GM12878 (cell line): ENCODE data around the gene TBC1D2B. TPM values are rescaled to one million over a fixed set of nuclear protein-coding genes. Genes with fewer than 3 reads are reported as not detected.

Source experiments
- CBX3 ChIP-seq: fragments of 200-600 bp; sonication (generic); IDR thresholded peaks from 2 replicates; pipeline ENCODE4 v1.6.1; 2016; ENCODE audit warnings: low read depth, borderline replicate concordance
- CREM ChIP-seq: IDR thresholded peaks from 2 replicates; pipeline ENCODE4 v1.6.1; 2014; ENCODE audit warnings: antibody characterized with exemption, low read depth
- EGR1 ChIP-seq, 2 experiments: IDR thresholded peaks; 1 replicate in 1 of 2; 2 replicates in 1 of 2; pipeline ENCODE4 v1.6.1; 2011 to 2012; ENCODE audit warnings: low read depth in 2 of 2, low read length in 2 of 2, borderline replicate concordance in 1 of 2, mild to moderate bottlenecking in 1 of 2, moderate library complexity in 1 of 2
- EZH2 ChIP-seq: IDR thresholded peaks from 2 replicates; pipeline ENCODE4 v1.6.1; 2012; ENCODE audit warnings: low read depth, mild to moderate bottlenecking, control low read depth, inconsistent platforms, low read length, borderline replicate concordance; ENCODE audit not compliant: control insufficient read depth
- HDAC6 ChIP-seq: fragments of 200-600 bp; sonication (generic); IDR thresholded peaks from one replicate; pipeline ENCODE4 v1.8.0; 2017; ENCODE audit warnings: antibody characterized with exemption; ENCODE audit not compliant: unreplicated experiment
- MEF2B ChIP-seq: fragments of 450-650 bp; IDR thresholded peaks from 2 replicates; pipeline ENCODE4 v1.6.1; 2018; ENCODE audit warnings: mild to moderate bottlenecking, moderate library complexity; ENCODE audit not compliant: partially characterized antibody, poor library complexity, severe bottlenecking
- NBN ChIP-seq: fragments of 450-650 bp; IDR thresholded peaks from 2 replicates; pipeline ENCODE4 v1.6.1; 2016
- NR2F1 ChIP-seq: fragments of 450-650 bp; conservative IDR thresholded peaks from 2 replicates; pipeline ENCODE4 v1.6.1; 2017; ENCODE audit warnings: mild to moderate bottlenecking
- PAX5 ChIP-seq: IDR thresholded peaks from 2 replicates; pipeline ENCODE4 v1.6.1; 2011; ENCODE audit warnings: low read depth, low read length, borderline replicate concordance
- POLR2A ChIP-seq: IDR thresholded peaks from 2 replicates; pipeline ENCODE4 v1.6.1; 2011; ENCODE audit warnings: low read depth, mild to moderate bottlenecking, low read length
- SUZ12 ChIP-seq: fragments of 200-600 bp; sonication (generic); IDR thresholded peaks from one replicate; pipeline ENCODE4 v1.6.1; 2018; ENCODE audit warnings: antibody characterized with exemption, mild to moderate bottlenecking; ENCODE audit not compliant: unreplicated experiment
- polyA plus RNA-seq, 11 experiments: library from polyadenylated mRNA; depleted of rRNA in 4 of 11; unstranded in 6 of 11; stranded (reverse) in 5 of 11; fragments of >200 nt; fragmentation: Nextera tagmentation in 4 of 11; fragmentation: Illumina TruSeq in 1 of 11; extraction: Ambion mirVana in 4 of 11; extraction: Trizol in 1 of 11; gene quantifications; 1 replicate in 1 of 11; 2 replicates in 10 of 11; pipeline versions ENCODE4 v1.2.1 to v1.2.3, GENCODE V29; 2011 to 2016; ENCODE audit warnings: inconsistent platforms in 2 of 11, missing spikeins in 2 of 11, low read depth in 1 of 11
- total RNA-seq, 4 experiments: library from RNA; depleted of rRNA in 3 of 4; stranded (reverse); fragments of >200 nt in 3 of 4; fragmentation: Illumina TruSeq in 1 of 4; extraction: Trizol in 1 of 4; gene quantifications; 2 replicates each; pipeline versions ENCODE4 v1.2.1 to v1.2.3, GENCODE V29; 2013 to 2021
- TF ChIP-seq, protein P1 (sequence below): IDR thresholded peaks from 2 replicates; pipeline ENCODE4 v1.6.1; 2012; ENCODE audit warnings: improper control_type of control experiment, low read depth, low read length; ENCODE audit not compliant: insufficient replicate concordance
- TF ChIP-seq, protein P2 (sequence below): fragments of 450-650 bp; IDR thresholded peaks from 2 replicates; pipeline ENCODE4 v1.6.1; 2018; ENCODE audit warnings: borderline replicate concordance, mild to moderate bottlenecking; ENCODE audit not compliant: partially characterized antibody
- TF ChIP-seq, protein P3 (sequence below): fragments of 450-650 bp; IDR thresholded peaks from 2 replicates; pipeline ENCODE4 v1.6.1; 2018; ENCODE audit warnings: mild to moderate bottlenecking, low read depth, moderate library complexity; ENCODE audit not compliant: partially characterized antibody
- TF ChIP-seq, protein P4 (sequence below): IDR thresholded peaks from 2 replicates; pipeline ENCODE4 v1.6.1; 2012; ENCODE audit warnings: low read depth, low read length, improper control_type of control experiment
- TF ChIP-seq, protein P5 (sequence below): fragments of 450-650 bp; IDR thresholded peaks from 2 replicates; pipeline ENCODE4 v1.6.1; 2016; ENCODE audit warnings: mild to moderate bottlenecking

Gene TBC1D2B
- total and polyA plus RNA-seq, 10 of the 15 experiments (the other 5 are each of a cell fraction or from before 2014, with no cell fraction given): 1.3 to 53.4 (median 19.4) TPM

DNA sequence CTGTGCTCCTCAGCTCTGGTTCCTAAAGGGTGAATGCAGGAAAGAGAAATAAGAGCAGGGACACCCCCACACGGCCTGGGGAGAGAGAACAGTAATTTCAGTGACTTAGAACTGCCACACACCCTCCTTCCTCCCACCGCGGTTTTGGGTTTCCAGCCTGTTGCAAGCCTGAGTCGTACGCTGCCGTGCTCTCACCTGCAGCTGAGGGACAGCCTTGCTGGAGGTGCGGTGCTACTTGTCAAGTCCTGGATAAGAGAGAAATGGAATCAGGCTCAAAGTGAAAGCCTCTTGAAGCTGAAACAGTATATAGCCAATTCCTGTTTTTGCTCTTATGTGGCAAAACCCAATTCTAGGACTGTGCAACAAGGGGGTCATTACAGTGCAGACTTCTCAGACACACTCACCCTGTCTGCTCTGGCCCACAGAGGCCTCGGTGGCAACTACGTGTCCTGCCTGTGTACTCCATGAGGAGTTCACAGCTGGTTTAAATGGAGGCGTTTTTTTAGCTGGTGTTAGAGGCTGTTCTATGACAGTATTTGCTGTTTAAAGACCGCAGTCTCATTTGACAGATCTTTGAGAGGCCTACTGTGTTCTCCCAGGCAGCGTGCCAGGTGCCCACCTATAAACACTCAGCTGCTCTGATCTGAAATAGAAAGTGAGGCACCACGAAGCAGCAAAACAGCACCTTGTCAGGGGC is 42.9 kb downstream of the TBC1D2B start (continued):
- TF ChIP-seq, protein P1, sequence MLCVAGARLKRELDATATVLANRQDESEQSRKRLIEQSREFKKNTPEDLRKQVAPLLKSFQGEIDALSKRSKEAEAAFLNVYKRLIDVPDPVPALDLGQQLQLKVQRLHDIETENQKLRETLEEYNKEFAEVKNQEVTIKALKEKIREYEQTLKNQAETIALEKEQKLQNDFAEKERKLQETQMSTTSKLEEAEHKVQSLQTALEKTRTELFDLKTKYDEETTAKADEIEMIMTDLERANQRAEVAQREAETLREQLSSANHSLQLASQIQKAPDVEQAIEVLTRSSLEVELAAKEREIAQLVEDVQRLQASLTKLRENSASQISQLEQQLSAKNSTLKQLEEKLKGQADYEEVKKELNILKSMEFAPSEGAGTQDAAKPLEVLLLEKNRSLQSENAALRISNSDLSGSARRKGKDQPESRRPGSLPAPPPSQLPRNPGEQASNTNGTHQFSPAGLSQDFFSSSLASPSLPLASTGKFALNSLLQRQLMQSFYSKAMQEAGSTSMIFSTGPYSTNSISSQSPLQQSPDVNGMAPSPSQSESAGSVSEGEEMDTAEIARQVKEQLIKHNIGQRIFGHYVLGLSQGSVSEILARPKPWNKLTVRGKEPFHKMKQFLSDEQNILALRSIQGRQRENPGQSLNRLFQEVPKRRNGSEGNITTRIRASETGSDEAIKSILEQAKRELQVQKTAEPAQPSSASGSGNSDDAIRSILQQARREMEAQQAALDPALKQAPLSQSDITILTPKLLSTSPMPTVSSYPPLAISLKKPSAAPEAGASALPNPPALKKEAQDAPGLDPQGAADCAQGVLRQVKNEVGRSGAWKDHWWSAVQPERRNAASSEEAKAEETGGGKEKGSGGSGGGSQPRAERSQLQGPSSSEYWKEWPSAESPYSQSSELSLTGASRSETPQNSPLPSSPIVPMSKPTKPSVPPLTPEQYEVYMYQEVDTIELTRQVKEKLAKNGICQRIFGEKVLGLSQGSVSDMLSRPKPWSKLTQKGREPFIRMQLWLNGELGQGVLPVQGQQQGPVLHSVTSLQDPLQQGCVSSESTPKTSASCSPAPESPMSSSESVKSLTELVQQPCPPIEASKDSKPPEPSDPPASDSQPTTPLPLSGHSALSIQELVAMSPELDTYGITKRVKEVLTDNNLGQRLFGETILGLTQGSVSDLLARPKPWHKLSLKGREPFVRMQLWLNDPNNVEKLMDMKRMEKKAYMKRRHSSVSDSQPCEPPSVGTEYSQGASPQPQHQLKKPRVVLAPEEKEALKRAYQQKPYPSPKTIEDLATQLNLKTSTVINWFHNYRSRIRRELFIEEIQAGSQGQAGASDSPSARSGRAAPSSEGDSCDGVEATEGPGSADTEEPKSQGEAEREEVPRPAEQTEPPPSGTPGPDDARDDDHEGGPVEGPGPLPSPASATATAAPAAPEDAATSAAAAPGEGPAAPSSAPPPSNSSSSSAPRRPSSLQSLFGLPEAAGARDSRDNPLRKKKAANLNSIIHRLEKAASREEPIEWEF: no peak
- no peak for TF ChIP-seq POLR2A
- TF ChIP-seq CREM: no peak
- no peak for TF ChIP-seq EZH2
- TF ChIP-seq, protein P2, sequence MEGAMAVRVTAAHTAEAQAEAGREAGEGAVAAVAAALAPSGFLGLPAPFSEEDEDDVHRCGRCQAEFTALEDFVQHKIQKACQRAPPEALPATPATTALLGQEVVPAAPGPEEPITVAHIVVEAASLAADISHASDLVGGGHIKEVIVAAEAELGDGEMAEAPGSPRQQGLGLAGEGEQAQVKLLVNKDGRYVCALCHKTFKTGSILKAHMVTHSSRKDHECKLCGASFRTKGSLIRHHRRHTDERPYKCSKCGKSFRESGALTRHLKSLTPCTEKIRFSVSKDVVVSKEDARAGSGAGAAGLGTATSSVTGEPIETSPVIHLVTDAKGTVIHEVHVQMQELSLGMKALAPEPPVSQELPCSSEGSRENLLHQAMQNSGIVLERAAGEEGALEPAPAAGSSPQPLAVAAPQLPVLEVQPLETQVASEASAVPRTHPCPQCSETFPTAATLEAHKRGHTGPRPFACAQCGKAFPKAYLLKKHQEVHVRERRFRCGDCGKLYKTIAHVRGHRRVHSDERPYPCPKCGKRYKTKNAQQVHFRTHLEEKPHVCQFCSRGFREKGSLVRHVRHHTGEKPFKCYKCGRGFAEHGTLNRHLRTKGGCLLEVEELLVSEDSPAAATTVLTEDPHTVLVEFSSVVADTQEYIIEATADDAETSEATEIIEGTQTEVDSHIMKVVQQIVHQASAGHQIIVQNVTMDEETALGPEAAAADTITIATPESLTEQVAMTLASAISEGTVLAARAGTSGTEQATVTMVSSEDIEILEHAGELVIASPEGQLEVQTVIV: no peak
- TF ChIP-seq, protein P3, sequence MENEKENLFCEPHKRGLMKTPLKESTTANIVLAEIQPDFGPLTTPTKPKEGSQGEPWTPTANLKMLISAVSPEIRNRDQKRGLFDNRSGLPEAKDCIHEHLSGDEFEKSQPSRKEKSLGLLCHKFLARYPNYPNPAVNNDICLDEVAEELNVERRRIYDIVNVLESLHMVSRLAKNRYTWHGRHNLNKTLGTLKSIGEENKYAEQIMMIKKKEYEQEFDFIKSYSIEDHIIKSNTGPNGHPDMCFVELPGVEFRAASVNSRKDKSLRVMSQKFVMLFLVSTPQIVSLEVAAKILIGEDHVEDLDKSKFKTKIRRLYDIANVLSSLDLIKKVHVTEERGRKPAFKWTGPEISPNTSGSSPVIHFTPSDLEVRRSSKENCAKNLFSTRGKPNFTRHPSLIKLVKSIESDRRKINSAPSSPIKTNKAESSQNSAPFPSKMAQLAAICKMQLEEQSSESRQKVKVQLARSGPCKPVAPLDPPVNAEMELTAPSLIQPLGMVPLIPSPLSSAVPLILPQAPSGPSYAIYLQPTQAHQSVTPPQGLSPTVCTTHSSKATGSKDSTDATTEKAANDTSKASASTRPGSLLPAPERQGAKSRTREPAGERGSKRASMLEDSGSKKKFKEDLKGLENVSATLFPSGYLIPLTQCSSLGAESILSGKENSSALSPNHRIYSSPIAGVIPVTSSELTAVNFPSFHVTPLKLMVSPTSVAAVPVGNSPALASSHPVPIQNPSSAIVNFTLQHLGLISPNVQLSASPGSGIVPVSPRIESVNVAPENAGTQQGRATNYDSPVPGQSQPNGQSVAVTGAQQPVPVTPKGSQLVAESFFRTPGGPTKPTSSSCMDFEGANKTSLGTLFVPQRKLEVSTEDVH: no peak
- no peak for TF ChIP-seq PAX5
- TF ChIP-seq HDAC6: no peak
- TF ChIP-seq NBN: peak; percentile 75
- peak in 1 of 2 experiments; percentile 64; a peak in 2 of 3 replicates for TF ChIP-seq EGR1 (IDR thresholded peaks at IDR 0.05; ENCODE audit: borderline replicate concordance in 1 of 2, low read depth in 2 of 2, low read length in 2 of 2)
- TF ChIP-seq, protein P4, sequence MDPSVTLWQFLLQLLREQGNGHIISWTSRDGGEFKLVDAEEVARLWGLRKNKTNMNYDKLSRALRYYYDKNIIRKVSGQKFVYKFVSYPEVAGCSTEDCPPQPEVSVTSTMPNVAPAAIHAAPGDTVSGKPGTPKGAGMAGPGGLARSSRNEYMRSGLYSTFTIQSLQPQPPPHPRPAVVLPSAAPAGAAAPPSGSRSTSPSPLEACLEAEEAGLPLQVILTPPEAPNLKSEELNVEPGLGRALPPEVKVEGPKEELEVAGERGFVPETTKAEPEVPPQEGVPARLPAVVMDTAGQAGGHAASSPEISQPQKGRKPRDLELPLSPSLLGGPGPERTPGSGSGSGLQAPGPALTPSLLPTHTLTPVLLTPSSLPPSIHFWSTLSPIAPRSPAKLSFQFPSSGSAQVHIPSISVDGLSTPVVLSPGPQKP: no peak
- TF ChIP-seq CBX3: no peak
- TF ChIP-seq NR2F1: no peak
- TF ChIP-seq, protein P5, sequence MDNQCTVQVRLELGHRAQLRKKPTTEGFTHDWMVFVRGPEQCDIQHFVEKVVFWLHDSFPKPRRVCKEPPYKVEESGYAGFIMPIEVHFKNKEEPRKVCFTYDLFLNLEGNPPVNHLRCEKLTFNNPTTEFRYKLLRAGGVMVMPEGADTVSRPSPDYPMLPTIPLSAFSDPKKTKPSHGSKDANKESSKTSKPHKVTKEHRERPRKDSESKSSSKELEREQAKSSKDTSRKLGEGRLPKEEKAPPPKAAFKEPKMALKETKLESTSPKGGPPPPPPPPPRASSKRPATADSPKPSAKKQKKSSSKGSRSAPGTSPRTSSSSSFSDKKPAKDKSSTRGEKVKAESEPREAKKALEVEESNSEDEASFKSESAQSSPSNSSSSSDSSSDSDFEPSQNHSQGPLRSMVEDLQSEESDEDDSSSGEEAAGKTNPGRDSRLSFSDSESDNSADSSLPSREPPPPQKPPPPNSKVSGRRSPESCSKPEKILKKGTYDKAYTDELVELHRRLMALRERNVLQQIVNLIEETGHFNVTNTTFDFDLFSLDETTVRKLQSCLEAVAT: no peak; the same call in 1 of the 2 replicates
- TF ChIP-seq MEF2B: no peak
- TF ChIP-seq SUZ12: no peak
